Neuronal stem cell (in vitro differentiated cells): ENCODE results near the gene GIT2.

Source experiments
- DNase-seq: peaks from one replicate; pipeline ENCODE4 v3.0.0-alpha.2; 2013; ENCODE audit warnings: low spot score
- H2AFZ ChIP-seq: one replicate; pipeline ENCODE4 v1.6.1; 2013; ENCODE audit warnings: mild to moderate bottlenecking, low read length, inconsistent platforms
- H2AK5ac ChIP-seq: 2 replicates; pipeline ENCODE4 v1.6.1; 2013; ENCODE audit warnings: low read depth, mild to moderate bottlenecking, inconsistent platforms, low read length, moderate library complexity, mixed read lengths
- H2BK120ac ChIP-seq: 2 replicates; pipeline ENCODE4 v1.6.1; 2013; ENCODE audit warnings: low read depth, mild to moderate bottlenecking, inconsistent platforms, low read length, moderate library complexity, mixed read lengths
- H2BK12ac ChIP-seq: one replicate; pipeline ENCODE4 v1.6.1; 2013; ENCODE audit warnings: low read length, inconsistent platforms
- H2BK15ac ChIP-seq: 2 replicates; pipeline ENCODE4 v1.6.1; 2013; ENCODE audit warnings: mild to moderate bottlenecking, low read length, inconsistent platforms, mixed read lengths
- H2BK5ac ChIP-seq: one replicate; pipeline ENCODE4 v1.6.1; 2013; ENCODE audit warnings: inconsistent platforms, mild to moderate bottlenecking, low read length, moderate library complexity
- H3K14ac ChIP-seq: one replicate; pipeline ENCODE4 v1.6.1; 2013; ENCODE audit warnings: low read length, inconsistent platforms
- H3K18ac ChIP-seq: 2 replicates; pipeline ENCODE4 v1.6.1; 2013; ENCODE audit warnings: low read length, inconsistent platforms
- H3K23ac ChIP-seq: 2 replicates; pipeline ENCODE4 v1.6.1; 2013; ENCODE audit warnings: low read depth, mild to moderate bottlenecking, mixed read lengths, low read length, inconsistent platforms; ENCODE audit not compliant: poor library complexity
- H3K27ac ChIP-seq: replicated peaks from 3 replicates; pipeline ENCODE4 v1.5.1; 2013; ENCODE audit warnings: low read length, inconsistent platforms
- H3K27me3 ChIP-seq, 3 experiments: 2 replicates each; pipeline ENCODE4 v1.6.1; 2013; ENCODE audit warnings: low read length in 3 of 3, mild to moderate bottlenecking in 2 of 3, inconsistent platforms in 1 of 3, low read depth in 1 of 3, mixed read lengths in 1 of 3, moderate library complexity in 1 of 3; ENCODE audit not compliant: control insufficient read depth in 3 of 3, insufficient read depth in 3 of 3
- H3K36me3 ChIP-seq, 2 donors: replicated peaks in 1 of 2; 2 replicates each; pipeline ENCODE4 v1.6.1; 2013; ENCODE audit warnings: low read length in 2 of 2; ENCODE audit not compliant: control insufficient read depth in 2 of 2, insufficient read depth in 2 of 2
- H3K4ac ChIP-seq: 2 replicates; pipeline ENCODE4 v1.6.1; 2013; ENCODE audit warnings: inconsistent platforms, mild to moderate bottlenecking, low read length, moderate library complexity
- H3K4me1 ChIP-seq, 2 donors: 1 replicate in 1 of 2; 2 replicates in 1 of 2; pipeline ENCODE4 v1.6.1; 2013; ENCODE audit warnings: low read length in 2 of 2, low read depth in 1 of 2; ENCODE audit not compliant: control insufficient read depth in 2 of 2, insufficient read depth in 1 of 2
- H3K4me2 ChIP-seq: one replicate; pipeline ENCODE4 v1.6.1; 2013; ENCODE audit warnings: mild to moderate bottlenecking, low read length, inconsistent platforms; ENCODE audit not compliant: insufficient read depth, poor library complexity, severe bottlenecking
- H3K4me3 ChIP-seq, 2 donors: 2 replicates each; pipeline ENCODE4 v1.5.1; 2013; ENCODE audit warnings: low read length in 2 of 2, mild to moderate bottlenecking in 2 of 2, inconsistent platforms in 1 of 2, moderate library complexity in 1 of 2
- H3K79me1 ChIP-seq: one replicate; pipeline ENCODE4 v1.6.1; 2013; ENCODE audit warnings: low read depth, mild to moderate bottlenecking, inconsistent platforms, low read length, moderate library complexity
- H3K9ac ChIP-seq: one replicate; pipeline ENCODE4 v1.6.1; 2013; ENCODE audit warnings: mild to moderate bottlenecking, low read depth, low read length, inconsistent platforms; ENCODE audit not compliant: poor library complexity
- H3K9me3 ChIP-seq, 2 donors: replicated peaks in 1 of 2; 2 replicates each; pipeline versions ENCODE3 to v1.6.1; 2013; ENCODE audit warnings: low read length in 2 of 2, mild to moderate bottlenecking in 2 of 2, inconsistent platforms in 1 of 2, low read depth in 1 of 2, mixed read lengths in 1 of 2, moderate library complexity in 1 of 2; ENCODE audit not compliant: control insufficient read depth in 2 of 2, insufficient read depth in 1 of 2
- H4K8ac ChIP-seq: one replicate; pipeline ENCODE4 v1.6.1; 2013; ENCODE audit warnings: low read depth, mild to moderate bottlenecking, inconsistent platforms, low read length, moderate library complexity
- H4K91ac ChIP-seq: one replicate; pipeline ENCODE4 v1.6.1; 2013; ENCODE audit warnings: low read length, low read depth, mild to moderate bottlenecking, inconsistent platforms; ENCODE audit not compliant: poor library complexity
- WGBS, 2 donors: extraction: QIAGEN DNeasy Blood & Tissue Kit; methylation state at CpG; one replicate each; pipeline ENCODE4 v1.1.7; 2013; ENCODE audit warnings: missing lambda C conversion rate in 2 of 2, mixed read lengths in 1 of 2; ENCODE audit not compliant: insufficient read length in 2 of 2, insufficient replicate concordance in 1 of 2; ENCODE audit errors: extremely low coverage in 2 of 2; 5-methylcytosine and 5-hydroxymethylcytosine counted together

Gene GIT2

GRCh38 chr12:109925185-109925840, 70.9 kb downstream of the GIT2 start:
- WGBS, 2 donors: no CpG with 5 or more reads among the region's 20 CpGs
- H3K27me3 ChIP-seq: peaks cover 0 to 2% (median 0%) of the 10 kb centered on the region in 3 experiments
- peaks cover 0 to 2% of the 10 kb centered on the region in 2 donors for H3K4me1 ChIP-seq
- no peak overlapping the region for H3K4me3 ChIP-seq
- no peak overlapping the region for H4K8ac ChIP-seq
- H3K36me3 ChIP-seq: peaks cover 5 to 20% of the 10 kb centered on the region in 2 donors
- no peak overlapping the region for H3K4ac ChIP-seq
- peak overlapping the region; percentile 75 for H3K23ac ChIP-seq
- H3K9ac ChIP-seq: no peak overlapping the region
- H3K18ac ChIP-seq: peak overlapping the region; percentile 32
- H4K91ac ChIP-seq: no peak overlapping the region
- H2BK15ac ChIP-seq: no peak overlapping the region
- no peak overlapping the region for H2AFZ ChIP-seq
- no peak overlapping the region for H3K27ac ChIP-seq
- peak overlapping the region; percentile 44 for H3K14ac ChIP-seq
- peak overlapping the region; percentile 0 for H2AK5ac ChIP-seq
- peaks cover 3% of the 10 kb centered on the region for H3K79me1 ChIP-seq
- no peak overlapping the region for H2BK5ac ChIP-seq
- no peak overlapping the region for H2BK12ac ChIP-seq
- no peak overlapping the region for H2BK120ac ChIP-seq
- no peak overlapping the region for H3K4me2 ChIP-seq
- DNase-seq: no peak
- no peaks in the 10 kb centered on the region for H3K9me3 ChIP-seq

DNA sequence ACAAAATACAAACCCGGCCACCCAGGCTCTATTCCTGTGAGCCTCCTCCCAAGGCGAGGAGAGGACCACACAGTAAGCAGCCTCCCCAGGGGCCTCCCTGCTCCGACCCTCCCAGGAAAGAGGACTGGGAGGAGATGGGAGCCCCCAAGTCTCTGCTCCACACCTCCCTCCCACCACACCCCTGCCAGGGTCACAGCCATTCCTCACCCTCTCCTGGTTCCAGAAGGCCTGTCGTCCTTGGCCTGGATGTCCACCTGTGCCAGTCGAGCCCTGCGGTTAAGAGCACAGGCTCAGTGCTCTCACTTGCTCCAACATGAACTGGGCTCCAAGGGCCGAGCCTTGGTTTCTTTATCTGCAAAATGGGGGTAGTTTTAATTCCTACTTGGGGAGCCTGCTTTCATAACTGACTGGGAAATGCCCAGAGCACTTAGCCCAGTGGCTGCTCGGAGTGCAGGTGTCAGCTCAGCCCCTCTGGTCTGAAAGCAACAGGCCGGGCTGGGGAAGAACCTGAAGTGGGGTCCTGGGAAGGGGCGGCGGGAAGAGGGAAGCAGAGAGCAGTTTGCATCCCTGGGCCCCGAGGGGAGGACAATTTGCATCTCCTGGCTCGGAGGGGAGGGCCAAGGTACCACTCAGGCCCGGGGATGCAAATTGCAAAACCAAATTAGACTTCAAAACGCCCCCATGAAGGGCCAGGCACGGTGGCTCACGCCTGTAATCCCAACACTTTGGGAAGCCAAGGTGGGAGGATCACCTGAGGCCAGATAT, 72.5 kb downstream of the GIT2 start:
- Histone ChIP-seq H3K9me3 (no peaks in the 10 kb centered on the region), H3K79me1 (peaks cover 2% of the 10 kb centered on the region), H2AFZ (no peak overlapping the region), H2BK5ac (no peak overlapping the region), H2AK5ac (no peak overlapping the region), H4K8ac (no peak overlapping the region), H3K27ac (no peak overlapping the region), H2BK120ac (no peak overlapping the region), H3K14ac (no peak overlapping the region), H3K4me1 (peaks cover 0 to 2% of the 10 kb centered on the region in 2 donors), H3K4me2 (no peak overlapping the region), H3K23ac (no peak overlapping the region), H2BK12ac (no peak overlapping the region), H2BK15ac (no peak overlapping the region), H3K36me3 (peaks cover 6 to 28% of the 10 kb centered on the region in 2 donors), H3K9ac (no peak overlapping the region), H3K4ac (no peak overlapping the region), H3K4me3 (no peak overlapping the region), H4K91ac (no peak overlapping the region), H3K27me3 (no peaks in the 10 kb centered on the region), H3K18ac (no peak overlapping the region)
- WGBS, 2 donors: no CpG with 5 or more reads among the region's 17 CpGs
- no peak for DNase-seq

DNA sequence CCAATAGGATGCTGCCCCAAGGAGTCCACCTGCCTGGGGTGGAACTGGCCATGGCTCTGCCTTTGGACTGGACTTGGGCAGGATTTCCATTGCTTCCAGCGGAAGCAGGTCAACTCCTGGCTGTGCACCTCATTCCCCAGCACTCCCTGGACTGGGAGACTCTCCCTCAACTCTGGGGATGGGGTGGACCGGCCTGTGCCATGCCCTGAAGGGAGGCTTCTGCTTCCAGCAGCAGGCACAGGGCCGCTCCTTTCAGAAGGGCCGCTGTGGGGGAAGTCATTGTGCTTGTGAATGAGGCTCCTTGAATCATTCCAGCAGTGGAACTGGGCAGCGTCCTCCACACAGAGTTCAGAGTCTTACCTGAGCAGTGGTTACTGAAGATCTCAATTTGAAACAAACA, 73.1 kb downstream of the GIT2 start:
- Histone ChIP-seq H2BK12ac (no peak overlapping the region), H3K36me3 (peaks cover 8 to 29% of the 10 kb centered on the region in 2 donors), H3K27me3 (no peaks in the 10 kb centered on the region), H3K14ac (no peak overlapping the region), H3K4me3 (no peak overlapping the region), H4K8ac (no peak overlapping the region), H3K27ac (no peak overlapping the region), H2AK5ac (no peak overlapping the region), H3K4ac (no peak overlapping the region), H3K79me1 (no peaks in the 10 kb centered on the region), H3K23ac (no peak overlapping the region), H2BK5ac (no peak overlapping the region), H2BK15ac (no peak overlapping the region), H3K9ac (no peak overlapping the region), H3K18ac (no peak overlapping the region), H2BK120ac (no peak overlapping the region), H3K4me2 (no peak overlapping the region), H3K9me3 (no peaks in the 10 kb centered on the region), H2AFZ (no peak overlapping the region), H4K91ac (no peak overlapping the region), H3K4me1 (peaks cover 0 to 2% of the 10 kb centered on the region in 2 donors)
- WGBS, 2 donors: no CpG with 5 or more reads among the region's 5 CpGs
- DNase-seq: no peak

DNA sequence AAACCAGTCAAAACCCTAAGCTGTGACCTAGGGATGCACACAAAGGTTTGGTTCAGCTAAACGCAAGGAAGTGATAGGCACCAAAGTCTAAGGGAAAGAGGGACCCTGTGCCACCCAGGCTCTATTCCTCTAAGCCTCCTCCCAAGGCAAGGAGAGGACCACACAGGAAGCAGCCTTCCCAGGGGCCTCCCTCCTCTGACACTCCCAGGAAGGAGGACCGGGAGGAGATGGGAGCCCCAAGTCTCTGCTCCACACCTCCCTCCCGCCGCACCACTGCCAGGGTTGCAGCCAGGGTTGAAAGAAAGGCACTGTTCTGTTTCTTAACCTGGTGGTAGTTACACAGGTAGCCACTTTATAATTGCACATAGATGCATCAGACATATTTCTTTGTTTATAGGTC, 74.2 kb downstream of the GIT2 start:
- no peak overlapping the region for H3K18ac ChIP-seq
- no peaks in the 10 kb centered on the region for H3K27me3 ChIP-seq
- H2BK5ac ChIP-seq: no peak overlapping the region
- H2BK120ac ChIP-seq: no peak overlapping the region
- no peak overlapping the region for H3K4me3 ChIP-seq
- no peak for DNase-seq
- no peak overlapping the region for H3K23ac ChIP-seq
- H3K4me1 ChIP-seq: peaks cover 0 to 2% of the 10 kb centered on the region in 2 donors
- no peak overlapping the region for H2BK12ac ChIP-seq
- no peaks in the 10 kb centered on the region for H3K79me1 ChIP-seq
- no peak overlapping the region for H4K91ac ChIP-seq
- H2AFZ ChIP-seq: no peak overlapping the region
- peaks cover 14 to 40% of the 10 kb centered on the region in 2 donors for H3K36me3 ChIP-seq
- no peak overlapping the region for H3K14ac ChIP-seq
- no peak overlapping the region for H2AK5ac ChIP-seq
- no CpG with 5 or more reads among the region's 4 CpGs for WGBS, 2 donors
- no peaks in the 10 kb centered on the region for H3K9me3 ChIP-seq
- H3K9ac ChIP-seq: no peak overlapping the region
- H3K4me2 ChIP-seq: no peak overlapping the region
- no peak overlapping the region for H3K4ac ChIP-seq
- no peak overlapping the region for H3K27ac ChIP-seq
- H4K8ac ChIP-seq: no peak overlapping the region
- H2BK15ac ChIP-seq: no peak overlapping the region
